Epithelial cell of alveolus of lung (primary cell): ENCODE data around the gene ICOSLG. TPM values are rescaled to one million over a fixed set of nuclear protein-coding genes. Genes with fewer than 3 reads are reported as not detected.

ENCODE experiments used
- total RNA-seq: library from RNA; depleted of rRNA; stranded (reverse); fragments of >200 nt; gene quantifications from 2 replicates; pipeline ENCODE4 v1.2.1, GENCODE V29; 2015

Gene ICOSLG, protein sequence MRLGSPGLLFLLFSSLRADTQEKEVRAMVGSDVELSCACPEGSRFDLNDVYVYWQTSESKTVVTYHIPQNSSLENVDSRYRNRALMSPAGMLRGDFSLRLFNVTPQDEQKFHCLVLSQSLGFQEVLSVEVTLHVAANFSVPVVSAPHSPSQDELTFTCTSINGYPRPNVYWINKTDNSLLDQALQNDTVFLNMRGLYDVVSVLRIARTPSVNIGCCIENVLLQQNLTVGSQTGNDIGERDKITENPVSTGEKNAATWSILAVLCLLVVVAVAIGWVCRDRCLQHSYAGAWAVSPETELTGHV
- 0.40 TPM in 1 of 2 replicates, not detected in the other for total RNA-seq

DNA sequence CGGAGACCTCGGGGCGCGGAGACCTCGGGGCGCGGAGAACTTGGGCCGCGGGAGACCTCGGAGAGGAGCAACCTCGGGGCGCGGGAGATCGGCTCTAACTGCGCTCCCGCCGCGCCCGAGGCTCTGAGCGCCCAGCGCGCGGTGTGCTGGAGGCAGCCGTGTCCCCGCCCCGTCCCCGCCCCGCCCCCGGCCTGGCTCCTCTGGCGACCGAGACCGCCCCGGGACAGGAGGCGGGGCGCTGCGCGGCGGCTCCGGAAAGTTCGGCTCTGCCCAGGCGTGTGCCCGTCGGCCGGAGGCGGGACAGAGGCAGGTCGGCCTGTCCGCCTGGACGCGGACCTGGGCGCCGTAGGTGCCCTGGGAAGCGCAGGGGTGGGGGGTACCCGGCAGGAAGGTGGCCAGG is at the start of gene ICOSLG:
Gene ICOSLG, minus strand, starts transcription at position 102 of the 400 bp plus-strand sequence. CDS start 126 bp downstream, outside the sequence.

DNA sequence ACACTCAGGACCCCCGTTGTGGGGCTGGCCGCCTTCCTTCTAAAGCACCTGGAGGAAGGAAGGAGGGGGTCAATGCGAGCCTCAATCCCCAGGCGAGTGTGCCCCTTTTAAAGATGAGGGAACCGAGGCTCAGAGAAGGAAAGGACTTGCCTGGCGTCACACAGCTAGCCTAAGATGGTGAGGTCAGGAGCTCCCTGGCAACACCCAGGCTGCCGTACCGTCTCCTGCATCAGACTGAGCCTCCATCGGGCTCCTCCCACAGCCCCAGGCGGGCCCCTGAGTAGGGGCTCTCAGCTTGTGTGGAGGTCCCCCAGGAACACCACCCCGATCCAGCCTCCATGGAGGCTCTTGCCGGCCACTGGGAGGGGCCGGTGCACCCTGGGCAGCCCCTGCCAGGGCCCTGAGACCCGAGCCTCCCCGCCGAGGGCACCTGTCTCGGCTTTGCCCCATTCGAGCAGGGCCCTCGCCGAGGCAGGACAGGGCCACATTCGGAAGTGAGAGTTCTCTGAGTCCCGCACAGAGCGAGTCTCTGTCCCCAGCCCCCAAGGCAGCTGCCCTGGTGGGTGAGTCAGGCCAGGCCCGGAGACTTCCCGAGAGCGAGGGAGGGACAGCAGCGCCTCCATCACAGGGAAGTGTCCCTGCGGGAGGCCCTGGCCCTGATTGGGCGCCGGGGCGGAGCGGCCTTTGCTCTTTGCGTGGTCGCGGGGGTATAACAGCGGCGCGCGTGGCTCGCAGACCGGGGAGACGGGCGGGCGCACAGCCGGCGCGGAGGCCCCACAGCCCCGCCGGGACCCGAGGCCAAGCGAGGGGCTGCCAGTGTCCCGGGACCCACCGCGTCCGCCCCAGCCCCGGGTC is 44.6 kb upstream of the ICOSLG start, which contains the start of gene AIRE:
Gene AIRE, plus strand, starts transcription at position 739 of the 855 bp plus-strand sequence. CDS start 131 bp downstream, outside the sequence.

DNA sequence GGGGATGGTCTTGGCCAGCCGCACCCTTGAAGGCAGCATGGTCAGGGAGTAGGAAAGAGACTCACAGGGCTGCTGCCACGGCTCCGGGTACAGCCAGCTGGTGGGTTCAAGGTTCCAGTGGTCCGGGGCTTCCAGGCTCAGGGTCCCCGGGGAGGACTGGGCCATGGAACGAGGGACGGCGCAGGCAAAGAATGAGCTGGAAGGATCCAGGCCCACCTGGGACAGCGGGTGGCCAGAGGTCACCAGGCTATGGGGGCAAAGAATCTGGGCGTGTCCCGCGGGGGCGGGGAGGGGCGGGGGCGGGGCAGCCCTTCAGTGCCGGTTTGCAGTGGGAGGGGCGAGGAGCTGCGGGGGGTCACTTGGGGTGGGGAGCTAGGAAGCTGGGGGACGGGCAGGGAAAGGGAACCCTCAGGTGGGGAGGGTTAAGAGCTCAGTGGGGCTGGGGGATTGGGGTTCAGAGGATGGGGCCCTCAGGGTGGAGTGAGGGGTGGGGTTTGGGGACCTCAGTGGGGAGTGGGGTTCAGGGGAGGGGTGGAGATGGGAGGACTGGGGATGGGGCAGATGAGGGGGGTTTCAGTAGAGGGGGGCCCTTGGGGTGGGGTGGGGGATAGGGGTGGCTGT is 21.0 kb upstream of the ICOSLG start, which contains the start of gene DNMT3L:
Gene DNMT3L, minus strand, starts transcription at position 223 of the 621 bp plus-strand sequence. CDS start 638 bp downstream, outside the sequence.

Other genes with a start within 250 kb of the ICOSLG start
- 14.1 and 14.6 TPM in 2 replicates for gene TRAPPC10, start 228.6 kb downstream of the ICOSLG start, total RNA-seq
- gene PWP2, start 133.5 kb downstream of the ICOSLG start, total RNA-seq = 4.8 and 8.2 TPM in 2 replicates
- gene GATD3, start 107.3 kb downstream of the ICOSLG start, total RNA-seq = 5.7 and 14.9 TPM in 2 replicates
- not detected in 2 replicates for gene DNMT3L, start 21.0 kb upstream of the ICOSLG start, total RNA-seq
- 0.08 TPM in 1 of 2 replicates, not detected in the other for gene AIRE, start 44.9 kb upstream of the ICOSLG start, total RNA-seq
- gene PFKL, start 59.1 kb upstream of the ICOSLG start, total RNA-seq = 113 and 148 TPM in 2 replicates
- 11.5 and 13.5 TPM in 2 replicates for gene CFAP410, start 98.4 kb upstream of the ICOSLG start, total RNA-seq
- not detected in 2 replicates for gene TRPM2, start 112.7 kb upstream of the ICOSLG start, total RNA-seq
- gene LRRC3, start 214.6 kb upstream of the ICOSLG start, total RNA-seq = 0.64 and 1.0 TPM in 2 replicates